Measurements from ENCODE around the gene NRCAM.

DNA sequence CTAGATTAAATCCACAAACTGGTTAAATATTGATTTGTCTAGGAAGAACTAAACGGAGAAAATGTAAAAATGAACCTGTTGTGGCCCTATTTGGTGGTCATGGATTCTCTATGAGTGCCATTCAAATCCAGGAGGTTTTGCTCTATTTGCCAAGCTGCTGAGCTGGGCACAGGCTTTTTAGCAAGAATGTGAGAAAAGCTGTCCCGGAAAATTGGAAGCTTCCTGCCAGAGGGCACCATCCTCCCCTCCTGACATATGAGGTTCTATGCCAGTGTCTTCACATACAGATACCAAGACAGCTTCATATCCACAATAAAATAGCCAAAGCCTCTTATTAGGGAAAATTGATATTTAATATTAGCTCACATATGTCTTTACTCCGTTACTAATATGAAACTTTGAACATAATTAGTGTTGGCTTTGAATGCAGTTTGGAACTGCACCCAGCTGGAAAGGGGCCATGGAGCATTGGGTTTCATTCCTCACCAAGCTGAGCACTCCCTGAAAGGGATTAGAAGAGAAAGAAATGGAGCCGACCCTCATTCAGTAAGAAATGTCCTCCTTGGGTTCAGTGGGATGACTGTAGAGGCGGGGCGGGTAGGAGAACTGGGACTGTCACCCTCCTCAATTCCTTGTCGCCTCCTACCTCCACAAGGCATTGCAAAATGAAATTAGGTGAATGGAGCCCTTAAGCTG is 47.8 kb downstream of the NRCAM start:
- TF ChIP-seq CTCF (IDR thresholded peaks at IDR 0.05) (no peak), E2F6 (IDR thresholded peaks at IDR 0.05; ENCODE audit: borderline replicate concordance, low read depth) (no peak), POLR2A (IDR thresholded peaks at IDR 0.05; ENCODE audit: low read length) (no peak), MAFK (IDR thresholded peaks at IDR 0.05; ENCODE audit: partially characterized antibody) (no peak), REST (IDR thresholded peaks at IDR 0.05) (no peak), RNF2 (IDR thresholded peaks at IDR 0.05; ENCODE audit: borderline replicate concordance, low read depth) (no peak), USF2 (IDR thresholded peaks at IDR 0.05) (no peak), JUN (IDR thresholded peaks at IDR 0.05) (no peak), PBX3 (IDR thresholded peaks at IDR 0.05) (no peak), RFX5 (IDR thresholded peaks at IDR 0.05) (no peak), KDM1A (IDR thresholded peaks at IDR 0.05; ENCODE audit: low read depth) (no peak)
